Astrocyte (in vitro differentiated cells and primary cell): ENCODE results near the gene ANAPC7. TPM values are rescaled to one million over a fixed set of nuclear protein-coding genes. Genes with fewer than 3 reads are reported as not detected.

Source experiments
- DNase-seq: peaks from one replicate; pipeline ENCODE4 v3.0.0-alpha.2; 2010; ENCODE audit warnings: low read depth
- FAIRE-seq: peaks from 2 replicates; lab custom pipeline; 2011; peaks lifted over from hg19 to GRCh38; lab: Jason Lieb, UNC
- H2AFZ ChIP-seq: 2 replicates; pipeline ENCODE4 v1.6.0; 2012; ENCODE audit warnings: low read depth, low read length, inconsistent platforms
- H3K27ac ChIP-seq: 2 replicates; pipeline ENCODE4 v1.5.1; 2011; ENCODE audit warnings: low read depth, low read length, inconsistent platforms
- H3K27me3 ChIP-seq: 2 replicates; pipeline ENCODE4 v1.6.0; 2011; ENCODE audit warnings: low read length, inconsistent platforms; ENCODE audit not compliant: insufficient read depth
- H3K36me3 ChIP-seq: 2 replicates; pipeline ENCODE4 v1.5.1; 2011; ENCODE audit warnings: low read length, inconsistent platforms; ENCODE audit not compliant: insufficient read depth
- H3K4me1 ChIP-seq: 2 replicates; pipeline ENCODE4 v1.5.1; 2011; ENCODE audit warnings: low read length, inconsistent platforms; ENCODE audit not compliant: insufficient read depth
- H3K4me2 ChIP-seq: 2 replicates; pipeline ENCODE4 v1.6.0; 2012; ENCODE audit warnings: low read length, inconsistent platforms
- H3K4me3 ChIP-seq: 2 replicates; pipeline ENCODE4 v1.5.1; 2011; ENCODE audit warnings: low read depth, mild to moderate bottlenecking, low read length, inconsistent platforms; ENCODE audit not compliant: insufficient read depth
- H3K79me2 ChIP-seq: 2 replicates; pipeline ENCODE4 v1.6.0; 2012; ENCODE audit warnings: mild to moderate bottlenecking, low read length, inconsistent platforms; ENCODE audit not compliant: insufficient read depth
- H3K9ac ChIP-seq: 2 replicates; pipeline ENCODE4 v1.6.0; 2012; ENCODE audit warnings: mild to moderate bottlenecking, low read length, inconsistent platforms
- H3K9me3 ChIP-seq: 2 replicates; pipeline ENCODE4 v1.5.1; 2012; ENCODE audit warnings: low read depth, mild to moderate bottlenecking, low read length, inconsistent platforms; ENCODE audit not compliant: insufficient read depth
- H4K20me1 ChIP-seq: 2 replicates; pipeline ENCODE4 v1.6.0; 2012; ENCODE audit warnings: low read length, inconsistent platforms; ENCODE audit not compliant: insufficient read depth
- H3K27ac Mint-ChIP-seq: one replicate; pipeline ENCODE4 v1.8.0; 2021; ENCODE audit warnings: mild to moderate bottlenecking, mixed read lengths; ENCODE audit not compliant: unreplicated experiment
- H3K27me3 Mint-ChIP-seq: one replicate; pipeline ENCODE4 v1.8.0; 2021; ENCODE audit warnings: low read depth, mixed read lengths; ENCODE audit not compliant: unreplicated experiment
- H3K36me3 Mint-ChIP-seq: one replicate; pipeline ENCODE4 v1.8.0; 2021; ENCODE audit warnings: low read depth, mixed read lengths; ENCODE audit not compliant: unreplicated experiment
- H3K4me1 Mint-ChIP-seq: one replicate; pipeline ENCODE4 v1.8.0; 2021; ENCODE audit warnings: low read depth, mixed read lengths; ENCODE audit not compliant: unreplicated experiment
- H3K4me3 Mint-ChIP-seq: one replicate; pipeline ENCODE4 v1.8.0; 2021; ENCODE audit warnings: mild to moderate bottlenecking, moderate library complexity, mixed read lengths; ENCODE audit not compliant: unreplicated experiment
- H3K9me3 Mint-ChIP-seq: one replicate; pipeline ENCODE4 v1.8.0; 2021; ENCODE audit warnings: mild to moderate bottlenecking, mixed read lengths; ENCODE audit not compliant: unreplicated experiment
- CTCF ChIP-seq: IDR thresholded peaks from 2 replicates; pipeline ENCODE4 v1.5.1; 2011; ENCODE audit warnings: low read depth, mild to moderate bottlenecking, inconsistent platforms, low read length, moderate library complexity; ENCODE audit not compliant: insufficient read depth
- EZH2 ChIP-seq: IDR thresholded peaks from 2 replicates; pipeline ENCODE4 v1.6.1; 2012; ENCODE audit warnings: mild to moderate bottlenecking, low read length, inconsistent platforms; ENCODE audit not compliant: insufficient read depth
- total RNA-seq: library from RNA; stranded (reverse); gene quantifications from 2 replicates; pipeline ENCODE4 v1.2.1, GENCODE V29; 2021

Gene ANAPC7
- total RNA-seq, 1 donor from 2014 or later, result 50.7 TPM

- H3K4me1 ChIP-seq, result peaks cover 1% of the 10 kb centered on the region
- Mint-ChIP-seq H3K9me3 (no peaks in the 10 kb centered on the region), H3K27ac (no peak overlapping the region), H3K4me1 (peaks cover 2% of the 10 kb centered on the region), H3K27me3 (no peaks in the 10 kb centered on the region), H3K4me3 (no peak overlapping the region), H3K36me3 (peaks cover 37% of the 10 kb centered on the region)
- no peak for DNase-seq
- no peaks in the 10 kb centered on the region for H3K9me3 ChIP-seq
- no peak overlapping the region for H3K9ac ChIP-seq
- H3K4me3 ChIP-seq, result no peak overlapping the region
- H3K36me3 ChIP-seq, result peaks cover 93% of the 10 kb centered on the region
- H3K27ac ChIP-seq, result no peak overlapping the region
- no peak for FAIRE-seq
- H3K27me3 ChIP-seq, result no peaks in the 10 kb centered on the region
- peaks cover 29% of the 10 kb centered on the region for H3K79me2 ChIP-seq
- H2AFZ ChIP-seq, result no peak overlapping the region
- H4K20me1 ChIP-seq, result peaks cover 78% of the 10 kb centered on the region
- H3K4me2 ChIP-seq, result no peak overlapping the region
- TF ChIP-seq CTCF (no peak), EZH2 (no peak)
Measured at GRCh38 chr12:110345963-110346362, 57.5 kb downstream of the ANAPC7 start.

- Histone ChIP-seq H3K36me3 (peaks cover 89% of the 10 kb centered on the region), H3K9me3 (no peaks in the 10 kb centered on the region), H4K20me1 (peaks cover 71% of the 10 kb centered on the region), H3K27me3 (no peaks in the 10 kb centered on the region), H2AFZ (no peak overlapping the region), H3K79me2 (peaks cover 35% of the 10 kb centered on the region), H3K27ac (no peak overlapping the region), H3K4me1 (peaks cover 6% of the 10 kb centered on the region), H3K4me2 (no peak overlapping the region), H3K9ac (no peak overlapping the region), H3K4me3 (no peak overlapping the region)
- Mint-ChIP-seq H3K9me3 (no peaks in the 10 kb centered on the region), H3K36me3 (peaks cover 40% of the 10 kb centered on the region), H3K4me1 (peaks cover 2% of the 10 kb centered on the region), H3K4me3 (no peak overlapping the region), H3K27ac (no peak overlapping the region), H3K27me3 (no peaks in the 10 kb centered on the region)
- DNase-seq, result no peak
- TF ChIP-seq CTCF (no peak), EZH2 (no peak)
- FAIRE-seq, result no peak
Measured at GRCh38 chr12:110345176-110345661, 58.3 kb downstream of the ANAPC7 start.

- Histone ChIP-seq H3K27ac (no peak overlapping the region), H3K27me3 (no peaks in the 10 kb centered on the region), H4K20me1 (peaks cover 66% of the 10 kb centered on the region), H3K9me3 (no peaks in the 10 kb centered on the region), H2AFZ (no peak overlapping the region), H3K9ac (no peak overlapping the region), H3K36me3 (peaks cover 89% of the 10 kb centered on the region), H3K79me2 (peaks cover 35% of the 10 kb centered on the region), H3K4me2 (no peak overlapping the region), H3K4me1 (peaks cover 6% of the 10 kb centered on the region), H3K4me3 (no peak overlapping the region)
- DNase-seq (no peak), FAIRE-seq (no peak)
- Mint-ChIP-seq H3K4me3 (no peak overlapping the region), H3K4me1 (no peaks in the 10 kb centered on the region), H3K9me3 (no peaks in the 10 kb centered on the region), H3K36me3 (peaks cover 39% of the 10 kb centered on the region), H3K27me3 (no peaks in the 10 kb centered on the region), H3K27ac (no peak overlapping the region)
- TF ChIP-seq EZH2 (no peak), CTCF (no peak)
Measured at GRCh38 chr12:110344657-110345056, 58.9 kb downstream of the ANAPC7 start.
